ENCODE data around the gene CNOT2. TPM values are rescaled to one million over a fixed set of nuclear protein-coding genes. Genes with fewer than 3 reads are reported as not detected.

Gene CNOT2
- total RNA-seq, 2 experiments from 2014 or later, result 67.9 to 69.0 TPM

DNA sequence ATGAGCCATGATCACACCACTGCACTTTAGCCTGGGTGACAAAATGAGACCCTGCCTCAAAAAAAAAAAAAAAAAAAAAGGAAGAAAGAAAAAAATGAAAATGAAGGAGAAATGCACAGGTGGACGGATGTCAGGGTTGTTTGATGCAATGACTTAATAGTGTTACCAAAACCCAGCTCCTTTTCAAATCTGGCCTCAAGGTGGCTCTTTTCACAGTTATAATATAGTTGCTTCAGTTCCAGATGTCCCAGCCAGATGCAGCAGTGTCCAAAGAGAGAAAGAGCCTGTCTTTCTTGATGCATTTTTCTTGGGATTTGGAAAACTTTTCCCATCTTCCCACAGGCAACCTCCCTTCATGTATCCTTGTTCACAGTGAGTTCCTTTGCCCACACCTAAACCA, 159.4 kb downstream of the CNOT2 start:
- Mint-ChIP-seq H3K4me3 (no peak overlapping the region), H3K9me3 (no peaks in the 10 kb centered on the region), H3K4me1 (ENCODE audit: low read depth) (no peaks in the 10 kb centered on the region), H3K36me3 (ENCODE audit: low read depth) (peaks cover 2% of the 10 kb centered on the region), H3K27ac (no peak overlapping the region), H3K27me3 (no peaks in the 10 kb centered on the region)
- DNase-seq (no peak), ATAC-seq (no peak)
- intact Hi-C loops (cut with micrococcal nuclease), result no loop called here
- TF ChIP-seq, protein P1, sequence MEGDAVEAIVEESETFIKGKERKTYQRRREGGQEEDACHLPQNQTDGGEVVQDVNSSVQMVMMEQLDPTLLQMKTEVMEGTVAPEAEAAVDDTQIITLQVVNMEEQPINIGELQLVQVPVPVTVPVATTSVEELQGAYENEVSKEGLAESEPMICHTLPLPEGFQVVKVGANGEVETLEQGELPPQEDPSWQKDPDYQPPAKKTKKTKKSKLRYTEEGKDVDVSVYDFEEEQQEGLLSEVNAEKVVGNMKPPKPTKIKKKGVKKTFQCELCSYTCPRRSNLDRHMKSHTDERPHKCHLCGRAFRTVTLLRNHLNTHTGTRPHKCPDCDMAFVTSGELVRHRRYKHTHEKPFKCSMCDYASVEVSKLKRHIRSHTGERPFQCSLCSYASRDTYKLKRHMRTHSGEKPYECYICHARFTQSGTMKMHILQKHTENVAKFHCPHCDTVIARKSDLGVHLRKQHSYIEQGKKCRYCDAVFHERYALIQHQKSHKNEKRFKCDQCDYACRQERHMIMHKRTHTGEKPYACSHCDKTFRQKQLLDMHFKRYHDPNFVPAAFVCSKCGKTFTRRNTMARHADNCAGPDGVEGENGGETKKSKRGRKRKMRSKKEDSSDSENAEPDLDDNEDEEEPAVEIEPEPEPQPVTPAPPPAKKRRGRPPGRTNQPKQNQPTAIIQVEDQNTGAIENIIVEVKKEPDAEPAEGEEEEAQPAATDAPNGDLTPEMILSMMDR (IDR thresholded peaks at IDR 0.05), result no peak
- ChIA-PET POLR2A (no interaction called here), CTCF (interaction anchor here (0.6 kb wide), 1 partner anchor 70 kb away, joined by 3 read pairs; no protein-coding TSS in a partner anchor)

DNA sequence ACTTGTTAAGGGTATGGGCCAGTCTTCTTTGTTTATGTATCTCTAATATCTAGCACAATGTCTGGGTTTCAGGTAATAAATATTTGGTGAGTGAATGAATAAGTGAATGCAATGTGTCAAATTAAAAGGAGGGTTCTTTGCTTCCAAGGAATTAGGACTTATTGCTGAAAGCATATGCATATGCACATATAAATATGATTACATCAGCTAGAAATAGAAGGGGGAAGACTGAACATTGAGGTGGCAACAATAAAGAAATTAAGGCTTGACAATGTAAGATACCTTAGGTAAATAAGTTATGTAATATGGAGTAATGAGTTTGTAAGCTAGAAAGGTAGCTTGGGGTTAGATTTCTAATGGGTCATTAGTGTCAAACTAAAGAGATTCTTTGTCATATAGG, 160.6 kb downstream of the CNOT2 start:
- no peak overlapping the region for H3K4me3 Mint-ChIP-seq
- H3K27me3 Mint-ChIP-seq, result no peaks in the 10 kb centered on the region
- H3K9me3 Mint-ChIP-seq, result no peaks in the 10 kb centered on the region
- TF ChIP-seq, protein P1 (IDR thresholded peaks at IDR 0.05), result no peak
- ChIA-PET CTCF (no interaction called here), POLR2A (no interaction called here)
- DNase-seq, result no peak
- no peaks in the 10 kb centered on the region for H3K4me1 Mint-ChIP-seq (ENCODE audit: low read depth)
- H3K27ac Mint-ChIP-seq, result no peak overlapping the region
- no peak for ATAC-seq
- peaks cover 2% of the 10 kb centered on the region for H3K36me3 Mint-ChIP-seq (ENCODE audit: low read depth)
- intact Hi-C loops (cut with micrococcal nuclease), result no loop called here

Other genes starting within 250 kb of the CNOT2 start
- gene KCNMB4, start 122.9 kb downstream of the CNOT2 start, total RNA-seq, result 1 to 10 TPM; 1.0 to 1.3 TPM

Measured in activated CD8-positive, alpha-beta T cell treated with anti-CD3 and anti-CD28 coated beads for 36 hours (primary cell).